ENCODE results near the gene SEC22A. TPM values are rescaled to one million over a fixed set of nuclear protein-coding genes. Genes with fewer than 3 reads are reported as not detected.
A peak's percentile ranks its signal among the peaks of the same experiment; 100 is the strongest.

SEC22A gene
- total RNA-seq, 2 experiments from 2014 or later = 7.9 to 11.5 TPM

- DNase-seq = peak in 1 of 14 experiments; percentile 11
- H3K27me3 ChIP-seq (ENCODE audit: control insufficient read depth in 1 of 2, insufficient read depth in 2 of 2, low read length in 2 of 2) = no peaks in the 10 kb centered on the region
- ChIA-PET POLR2A (no interaction called here), CTCF (no interaction called here)
- no peak for ATAC-seq (ENCODE audit: poor library complexity)
- no peak overlapping the region for H3K4me3 ChIP-seq (ENCODE audit: low read length)
- TF ChIP-seq, protein P1, sequence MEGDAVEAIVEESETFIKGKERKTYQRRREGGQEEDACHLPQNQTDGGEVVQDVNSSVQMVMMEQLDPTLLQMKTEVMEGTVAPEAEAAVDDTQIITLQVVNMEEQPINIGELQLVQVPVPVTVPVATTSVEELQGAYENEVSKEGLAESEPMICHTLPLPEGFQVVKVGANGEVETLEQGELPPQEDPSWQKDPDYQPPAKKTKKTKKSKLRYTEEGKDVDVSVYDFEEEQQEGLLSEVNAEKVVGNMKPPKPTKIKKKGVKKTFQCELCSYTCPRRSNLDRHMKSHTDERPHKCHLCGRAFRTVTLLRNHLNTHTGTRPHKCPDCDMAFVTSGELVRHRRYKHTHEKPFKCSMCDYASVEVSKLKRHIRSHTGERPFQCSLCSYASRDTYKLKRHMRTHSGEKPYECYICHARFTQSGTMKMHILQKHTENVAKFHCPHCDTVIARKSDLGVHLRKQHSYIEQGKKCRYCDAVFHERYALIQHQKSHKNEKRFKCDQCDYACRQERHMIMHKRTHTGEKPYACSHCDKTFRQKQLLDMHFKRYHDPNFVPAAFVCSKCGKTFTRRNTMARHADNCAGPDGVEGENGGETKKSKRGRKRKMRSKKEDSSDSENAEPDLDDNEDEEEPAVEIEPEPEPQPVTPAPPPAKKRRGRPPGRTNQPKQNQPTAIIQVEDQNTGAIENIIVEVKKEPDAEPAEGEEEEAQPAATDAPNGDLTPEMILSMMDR (IDR thresholded peaks at IDR 0.05) = no peak
- Mint-ChIP-seq H3K4me3 (no peak overlapping the region), H3K27me3 (no peaks in the 10 kb centered on the region), H3K27ac (no peak overlapping the region), H3K9me3 (peaks cover 3% of the 10 kb centered on the region), H3K36me3 (ENCODE audit: low read depth) (peaks cover 70% of the 10 kb centered on the region), H3K4me1 (ENCODE audit: low read depth) (no peaks in the 10 kb centered on the region)
- no peaks in the 10 kb centered on the region for H3K4me1 ChIP-seq (ENCODE audit: insufficient read depth, low read length)
- H3K27ac ChIP-seq (ENCODE audit: low read depth in 1 of 2, low read length in 2 of 2) = no peak overlapping the region
- no peaks in the 10 kb centered on the region for H3K9me3 ChIP-seq (ENCODE audit: control insufficient read depth in 1 of 2, insufficient read depth in 1 of 2, low read length in 2 of 2)
- peaks cover 13% of the 10 kb centered on the region for H3K36me3 ChIP-seq (ENCODE audit: insufficient read depth, low read length)
- intact Hi-C loops (cut with DNase I, micrococcal nuclease) = no loop called here
Measured at GRCh38 chr3:123161167-123161566, 40.6 kb upstream of the SEC22A start.

GRCh38 chr3:123163141-123163540 lies 38.6 kb upstream of the SEC22A start:
- ATAC-seq (ENCODE audit: poor library complexity) = no peak
- DNase-seq = no peak
- POLR2A ChIA-PET = no interaction called here

DNA sequence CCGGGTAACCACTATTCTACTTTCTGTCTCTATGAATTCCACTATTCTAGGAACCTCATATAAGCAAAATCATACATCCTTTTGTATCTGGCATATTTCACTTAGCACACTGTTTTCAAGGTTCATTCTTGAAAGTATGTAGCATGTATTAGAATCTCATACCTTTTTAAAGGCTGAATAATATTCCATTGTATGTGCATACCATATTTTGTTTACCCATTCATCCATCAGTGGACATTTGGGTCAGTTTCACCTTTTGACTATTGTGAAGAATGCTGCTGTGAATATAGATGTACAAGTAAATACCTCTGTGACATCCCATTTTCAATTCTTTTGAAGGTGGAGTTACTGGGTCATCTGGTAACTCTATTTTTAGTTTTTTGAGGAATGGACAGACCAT lies 36.6 kb upstream of the SEC22A start:
- H3K9me3 Mint-ChIP-seq = peaks cover 5% of the 10 kb centered on the region

More at GRCh38 chr3:123163141-123163540, 38.6 kb upstream of the SEC22A start:
- H3K36me3 Mint-ChIP-seq (ENCODE audit: low read depth) = peaks cover 74% of the 10 kb centered on the region
- H3K36me3 ChIP-seq (ENCODE audit: insufficient read depth, low read length) = peaks cover 13% of the 10 kb centered on the region
- no peak overlapping the region for H3K27ac ChIP-seq (ENCODE audit: low read depth in 1 of 2, low read length in 2 of 2)
- no peaks in the 10 kb centered on the region for H3K4me1 ChIP-seq (ENCODE audit: insufficient read depth, low read length)
- TF ChIP-seq, protein P1 (IDR thresholded peaks at IDR 0.05) = no peak
- intact Hi-C loops (cut with DNase I, micrococcal nuclease) = no loop called here
- H3K4me3 ChIP-seq (ENCODE audit: low read length) = no peak overlapping the region
- H3K9me3 ChIP-seq (ENCODE audit: control insufficient read depth in 1 of 2, insufficient read depth in 1 of 2, low read length in 2 of 2) = no peaks in the 10 kb centered on the region
- H3K27ac Mint-ChIP-seq = no peak overlapping the region
- H3K4me1 Mint-ChIP-seq (ENCODE audit: low read depth) = no peaks in the 10 kb centered on the region
- CTCF ChIA-PET = no interaction called here
- H3K4me3 Mint-ChIP-seq = no peak overlapping the region
- no peaks in the 10 kb centered on the region for H3K27me3 Mint-ChIP-seq
- peaks cover 5% of the 10 kb centered on the region for H3K9me3 Mint-ChIP-seq
- H3K27me3 ChIP-seq (ENCODE audit: control insufficient read depth in 1 of 2, insufficient read depth in 2 of 2, low read length in 2 of 2) = no peaks in the 10 kb centered on the region

More for the DNA sequence above, 36.6 kb upstream of the SEC22A start:
- CTCF ChIA-PET = no interaction called here
- no peak overlapping the region for H3K4me3 Mint-ChIP-seq
- no peak for DNase-seq
- Histone ChIP-seq H3K27ac (ENCODE audit: low read depth in 1 of 2, low read length in 2 of 2) (no peak overlapping the region), H3K27me3 (ENCODE audit: control insufficient read depth in 1 of 2, insufficient read depth in 2 of 2, low read length in 2 of 2) (no peaks in the 10 kb centered on the region), H3K4me1 (ENCODE audit: insufficient read depth, low read length) (no peaks in the 10 kb centered on the region), H3K4me3 (ENCODE audit: low read length) (no peak overlapping the region), H3K9me3 (ENCODE audit: control insufficient read depth in 1 of 2, insufficient read depth in 1 of 2, low read length in 2 of 2) (no peaks in the 10 kb centered on the region), H3K36me3 (ENCODE audit: insufficient read depth, low read length) (peaks cover 11% of the 10 kb centered on the region)
- POLR2A ChIA-PET = no interaction called here
- TF ChIP-seq, protein P1 (IDR thresholded peaks at IDR 0.05) = no peak
- H3K27me3 Mint-ChIP-seq = no peaks in the 10 kb centered on the region
- H3K27ac Mint-ChIP-seq = no peak overlapping the region
- ATAC-seq (ENCODE audit: poor library complexity) = no peak
- intact Hi-C loops (cut with DNase I, micrococcal nuclease) = no loop called here
- H3K4me1 Mint-ChIP-seq (ENCODE audit: low read depth) = no peaks in the 10 kb centered on the region
- peaks cover 60% of the 10 kb centered on the region for H3K36me3 Mint-ChIP-seq (ENCODE audit: low read depth)
